Measurements from ENCODE around the gene GLI3.

The GLI3 gene

GRCh38 chr7:41925946-41926345 is 311.1 kb downstream of the GLI3 start:
- Histone ChIP-seq H3K4me3 (no peak overlapping the region), H3K27me3 (ENCODE audit: low read depth) (no peaks in the 10 kb centered on the region), H3K4me1 (no peaks in the 10 kb centered on the region), H3K9me3 (no peaks in the 10 kb centered on the region), H3K36me3 (replicated peaks) (no peaks in the 10 kb centered on the region)
- in situ Hi-C loops (cut with MboI; ENCODE audit: low sequenced_read_pairs): no loop called here
- DNase-seq (ENCODE audit: low spot score in 2 of 2): no peak

- H3K4me3 ChIP-seq: no peak overlapping the region
- no peaks in the 10 kb centered on the region for H3K9me3 ChIP-seq
- no peaks in the 10 kb centered on the region for H3K27me3 ChIP-seq (ENCODE audit: low read depth)
- no peaks in the 10 kb centered on the region for H3K4me1 ChIP-seq
- DNase-seq (ENCODE audit: low spot score in 2 of 2): no peak
- H3K36me3 ChIP-seq (replicated peaks): no peaks in the 10 kb centered on the region
- in situ Hi-C loops (cut with MboI; ENCODE audit: low sequenced_read_pairs): no loop called here
Observed at GRCh38 chr7:41924796-41925195, 312.2 kb downstream of the GLI3 start.

- in situ Hi-C loops (cut with MboI; ENCODE audit: low sequenced_read_pairs): no loop called here
- Histone ChIP-seq H3K9me3 (no peaks in the 10 kb centered on the region), H3K4me1 (no peaks in the 10 kb centered on the region), H3K27me3 (ENCODE audit: low read depth) (no peaks in the 10 kb centered on the region), H3K36me3 (replicated peaks) (no peaks in the 10 kb centered on the region), H3K4me3 (no peak overlapping the region)
- DNase-seq (ENCODE audit: low spot score in 2 of 2): no peak
Observed at GRCh38 chr7:41922373-41922772, 314.6 kb downstream of the GLI3 start.

- Histone ChIP-seq H3K4me1 (no peaks in the 10 kb centered on the region), H3K27me3 (ENCODE audit: low read depth) (no peaks in the 10 kb centered on the region)
- in situ Hi-C loops (cut with MboI; ENCODE audit: low sequenced_read_pairs): no loop called here
Observed at GRCh38 chr7:41921453-41921981, 315.5 kb downstream of the GLI3 start.

GRCh38 chr7:41918597-41918996 is 318.4 kb downstream of the GLI3 start:
- in situ Hi-C loops (cut with MboI; ENCODE audit: low sequenced_read_pairs): no loop called here

More at GRCh38 chr7:41921453-41921981, 315.5 kb downstream of the GLI3 start:
- Histone ChIP-seq H3K36me3 (replicated peaks) (no peaks in the 10 kb centered on the region), H3K4me3 (no peak overlapping the region), H3K9me3 (no peaks in the 10 kb centered on the region)
- DNase-seq (ENCODE audit: low spot score in 2 of 2): no peak

GRCh38 chr7:41916450-41916927 is 320.5 kb downstream of the GLI3 start:
- no peak for DNase-seq (ENCODE audit: low spot score in 2 of 2)
- Histone ChIP-seq H3K36me3 (replicated peaks) (no peaks in the 10 kb centered on the region), H3K4me3 (no peak overlapping the region), H3K9me3 (no peaks in the 10 kb centered on the region), H3K4me1 (no peaks in the 10 kb centered on the region), H3K27me3 (ENCODE audit: low read depth) (no peaks in the 10 kb centered on the region)
- in situ Hi-C loops (cut with MboI; ENCODE audit: low sequenced_read_pairs): no loop called here

More at GRCh38 chr7:41918597-41918996, 318.4 kb downstream of the GLI3 start:
- Histone ChIP-seq H3K9me3 (no peaks in the 10 kb centered on the region), H3K4me1 (no peaks in the 10 kb centered on the region), H3K4me3 (no peak overlapping the region), H3K27me3 (ENCODE audit: low read depth) (no peaks in the 10 kb centered on the region), H3K36me3 (replicated peaks) (no peaks in the 10 kb centered on the region)
- no peak for DNase-seq (ENCODE audit: low spot score in 2 of 2)

- in situ Hi-C loops (cut with MboI; ENCODE audit: low sequenced_read_pairs): no loop called here
- no peaks in the 10 kb centered on the region for H3K36me3 ChIP-seq (replicated peaks)
- no peak overlapping the region for H3K4me3 ChIP-seq
- H3K9me3 ChIP-seq: no peaks in the 10 kb centered on the region
- no peaks in the 10 kb centered on the region for H3K4me1 ChIP-seq
- no peak for DNase-seq (ENCODE audit: low spot score in 2 of 2)
- no peaks in the 10 kb centered on the region for H3K27me3 ChIP-seq (ENCODE audit: low read depth)
Observed at GRCh38 chr7:41915871-41916270, 321.1 kb downstream of the GLI3 start.

GRCh38 chr7:41912851-41913567 is 324.0 kb downstream of the GLI3 start:
- no peak for DNase-seq (ENCODE audit: low spot score in 2 of 2)
- H3K36me3 ChIP-seq (replicated peaks): no peaks in the 10 kb centered on the region
- H3K4me1 ChIP-seq: no peaks in the 10 kb centered on the region

GRCh38 chr7:41912426-41912825 is 324.6 kb downstream of the GLI3 start:
- DNase-seq (ENCODE audit: low spot score in 2 of 2): no peak
- in situ Hi-C loops (cut with MboI; ENCODE audit: low sequenced_read_pairs): no loop called here
- Histone ChIP-seq H3K27me3 (ENCODE audit: low read depth) (no peaks in the 10 kb centered on the region), H3K4me3 (no peak overlapping the region), H3K9me3 (no peaks in the 10 kb centered on the region), H3K4me1 (no peaks in the 10 kb centered on the region), H3K36me3 (replicated peaks) (no peaks in the 10 kb centered on the region)

More at GRCh38 chr7:41912851-41913567, 324.0 kb downstream of the GLI3 start:
- in situ Hi-C loops (cut with MboI; ENCODE audit: low sequenced_read_pairs): no loop called here
- Histone ChIP-seq H3K9me3 (no peaks in the 10 kb centered on the region), H3K4me3 (no peak overlapping the region), H3K27me3 (ENCODE audit: low read depth) (no peaks in the 10 kb centered on the region)

- no peaks in the 10 kb centered on the region for H3K4me1 ChIP-seq
- no peaks in the 10 kb centered on the region for H3K36me3 ChIP-seq (replicated peaks)
- DNase-seq (ENCODE audit: low spot score in 2 of 2): no peak
- no peaks in the 10 kb centered on the region for H3K27me3 ChIP-seq (ENCODE audit: low read depth)
- in situ Hi-C loops (cut with MboI; ENCODE audit: low sequenced_read_pairs): no loop called here
- no peak overlapping the region for H3K4me3 ChIP-seq
- no peaks in the 10 kb centered on the region for H3K9me3 ChIP-seq
Observed at GRCh38 chr7:41911792-41912191, 325.2 kb downstream of the GLI3 start.

Measured in HAP-1 (cell line).